B cell (primary cell): ENCODE measurements around the gene ZNF142. TPM values are rescaled to one million over a fixed set of nuclear protein-coding genes. Genes with fewer than 3 reads are reported as not detected.
A peak's percentile ranks its signal among the peaks of the same experiment; 100 is the strongest.

ENCODE experiments used
- ATAC-seq: fragments of 200-7000 bp; cut with Tn5 transposase; one replicate; pipeline ENCODE4 v1.10.0; 2021; ENCODE audit warnings: low read depth, mild to moderate bottlenecking, moderate number of reproducible peaks, moderate library complexity
- CTCF ChIA-PET: fragments of 350-600 bp; sonication (Branson Sonifier 250); formaldehyde crosslinking; loops from one replicate; lab custom pipeline; 2021; ENCODE audit warnings: antibody characterized with exemption, inconsistent platforms; lab: Charles Lee
- POLR2A ChIA-PET: fragments of 350-600 bp; sonication (Branson Sonifier 250); formaldehyde crosslinking; loops from one replicate; lab custom pipeline; 2021; ENCODE audit warnings: antibody characterized with exemption; lab: Charles Lee
- DNase-seq: peaks from one replicate; pipeline ENCODE4 v3.0.0; 2013
- H2AFZ ChIP-seq: 2 replicates; pipeline ENCODE4 v1.6.1; 2012; ENCODE audit warnings: mild to moderate bottlenecking, low read depth, low read length; ENCODE audit not compliant: insufficient read depth, poor library complexity, severe bottlenecking
- H3K27ac ChIP-seq, 2 donors: 1 replicate in 1 of 2; 2 replicates in 1 of 2; pipeline ENCODE4 v1.5.1; 2012 to 2013; ENCODE audit warnings: low read length in 2 of 2, mild to moderate bottlenecking in 2 of 2, moderate library complexity in 1 of 2
- H3K27me3 ChIP-seq, 4 experiments: fragments of 200-600 bp in 1 of 4; sonication (generic) in 1 of 4; replicated peaks in 1 of 4; 1 replicate in 2 of 4; 2 replicates in 2 of 4; pipeline versions ENCODE4 v1.6.1 to v1.7.0; 2013 to 2016; ENCODE audit warnings: low read length in 3 of 4, mild to moderate bottlenecking in 2 of 4, mixed read lengths in 1 of 4, moderate library complexity in 1 of 4; ENCODE audit not compliant: insufficient read depth in 4 of 4, control insufficient read depth in 3 of 4; ENCODE audit errors: control extremely low read depth in 1 of 4
- H3K36me3 ChIP-seq, 2 experiments: replicated peaks in 1 of 2; 1 replicate in 1 of 2; 2 replicates in 1 of 2; pipeline versions ENCODE4 v1.6.1 to v1.7.1; 2013; ENCODE audit warnings: low read length in 1 of 2; ENCODE audit not compliant: insufficient read depth in 2 of 2, control insufficient read depth in 1 of 2; ENCODE audit errors: control extremely low read depth in 1 of 2, extremely low read depth in 1 of 2
- H3K4me1 ChIP-seq, 2 donors: fragments of 200-600 bp in 1 of 2; sonication (generic) in 1 of 2; 1 replicate in 1 of 2; 2 replicates in 1 of 2; pipeline versions ENCODE4 v1.5.1 to v1.6.1; 2013 to 2017; ENCODE audit warnings: low read length in 2 of 2; ENCODE audit not compliant: control insufficient read depth in 2 of 2, insufficient read depth in 2 of 2
- H3K4me2 ChIP-seq: replicated peaks from 2 replicates; pipeline ENCODE3; 2012; ENCODE audit warnings: mild to moderate bottlenecking, low read depth, low read length; ENCODE audit not compliant: poor library complexity, severe bottlenecking
- H3K4me3 ChIP-seq, 5 experiments: fragments of 200-600 bp in 1 of 5; sonication (generic) in 1 of 5; 1 replicate in 3 of 5; 2 replicates in 2 of 5; pipeline versions ENCODE4 v1.5.1 to v1.7.0; 2011 to 2016; ENCODE audit warnings: low read length in 4 of 5, mild to moderate bottlenecking in 4 of 5, low read depth in 2 of 5, control low read depth in 1 of 5, moderate library complexity in 1 of 5; ENCODE audit not compliant: insufficient read depth in 1 of 5; ENCODE audit errors: control extremely low read depth in 1 of 5, extremely low read depth in 1 of 5
- H3K79me2 ChIP-seq: fragments of 200-600 bp; sonication (generic); one replicate; pipeline ENCODE4 v1.6.0; 2016; ENCODE audit warnings: low read length; ENCODE audit not compliant: control insufficient read depth, insufficient read depth
- H3K9ac ChIP-seq: fragments of 200-600 bp; sonication (generic); 2 replicates; pipeline ENCODE4 v1.6.1; 2017; ENCODE audit warnings: mild to moderate bottlenecking, low read length, moderate library complexity
- H3K9me3 ChIP-seq, 3 donors: one replicate each; pipeline versions ENCODE4 v1.6.1 to v1.7.1; 2013; ENCODE audit warnings: low read length in 2 of 3; ENCODE audit not compliant: control insufficient read depth in 2 of 3, insufficient read depth in 1 of 3; ENCODE audit errors: control extremely low read depth in 1 of 3
- H4K20me1 ChIP-seq: 2 replicates; pipeline ENCODE4 v1.6.0; 2012; ENCODE audit warnings: mild to moderate bottlenecking, low read length; ENCODE audit not compliant: insufficient read depth, control insufficient read depth, poor library complexity, severe bottlenecking
- H3K27ac Mint-ChIP-seq: one replicate; pipeline ENCODE4 v1.8.0; 2021; ENCODE audit warnings: mixed read lengths
- H3K27me3 Mint-ChIP-seq: one replicate; pipeline ENCODE4 v1.8.0; 2021; ENCODE audit warnings: mixed read lengths
- H3K4me1 Mint-ChIP-seq: one replicate; pipeline ENCODE4 v1.8.0; 2021; ENCODE audit warnings: mixed read lengths
- H3K4me3 Mint-ChIP-seq: one replicate; pipeline ENCODE4 v1.8.0; 2021; ENCODE audit warnings: mixed read lengths
- H3K9me3 Mint-ChIP-seq: one replicate; pipeline ENCODE4 v1.8.0; 2022; ENCODE audit warnings: mixed read lengths; ENCODE audit not compliant: insufficient read depth
- EZH2 ChIP-seq: IDR thresholded peaks from 2 replicates; pipeline ENCODE4 v1.6.1; 2012; ENCODE audit warnings: borderline replicate concordance, low read depth, mild to moderate bottlenecking, moderate library complexity, low read length; ENCODE audit not compliant: insufficient read depth, poor library complexity, severe bottlenecking
- WGBS: methylation state at CpG from one replicate; pipeline ENCODE4 v1.1.5; 2013; ENCODE audit warnings: missing lambda C conversion rate; ENCODE audit not compliant: insufficient coverage; 5-methylcytosine and 5-hydroxymethylcytosine counted together
- intact Hi-C: fragments of 100-400 bp; cut with micrococcal nuclease; formaldehyde crosslinking; loops from one replicate; pipeline ENCODE4 v1.10.0; 2022
- polyA minus RNA-seq: library from RNA; depleted of rRNA, polyadenylated mRNA; stranded (reverse); fragments of >200 nt; gene quantifications from 2 replicates; pipeline ENCODE4 v1.2.3, GENCODE V29; 2012
- polyA plus RNA-seq: library from polyadenylated mRNA; depleted of rRNA; stranded (reverse); fragments of >200 nt; gene quantifications from 2 replicates; pipeline ENCODE4 v1.2.3, GENCODE V29; 2012
- total RNA-seq, 2 donors: library from RNA; stranded (reverse); fragments of 120-200 nt in 1 of 2; gene quantifications; 1 replicate in 1 of 2; 2 replicates in 1 of 2; pipeline versions ENCODE4 v1.2.3 to v1.2.4, GENCODE V29; 2013 to 2022

ZNF142 gene, protein sequence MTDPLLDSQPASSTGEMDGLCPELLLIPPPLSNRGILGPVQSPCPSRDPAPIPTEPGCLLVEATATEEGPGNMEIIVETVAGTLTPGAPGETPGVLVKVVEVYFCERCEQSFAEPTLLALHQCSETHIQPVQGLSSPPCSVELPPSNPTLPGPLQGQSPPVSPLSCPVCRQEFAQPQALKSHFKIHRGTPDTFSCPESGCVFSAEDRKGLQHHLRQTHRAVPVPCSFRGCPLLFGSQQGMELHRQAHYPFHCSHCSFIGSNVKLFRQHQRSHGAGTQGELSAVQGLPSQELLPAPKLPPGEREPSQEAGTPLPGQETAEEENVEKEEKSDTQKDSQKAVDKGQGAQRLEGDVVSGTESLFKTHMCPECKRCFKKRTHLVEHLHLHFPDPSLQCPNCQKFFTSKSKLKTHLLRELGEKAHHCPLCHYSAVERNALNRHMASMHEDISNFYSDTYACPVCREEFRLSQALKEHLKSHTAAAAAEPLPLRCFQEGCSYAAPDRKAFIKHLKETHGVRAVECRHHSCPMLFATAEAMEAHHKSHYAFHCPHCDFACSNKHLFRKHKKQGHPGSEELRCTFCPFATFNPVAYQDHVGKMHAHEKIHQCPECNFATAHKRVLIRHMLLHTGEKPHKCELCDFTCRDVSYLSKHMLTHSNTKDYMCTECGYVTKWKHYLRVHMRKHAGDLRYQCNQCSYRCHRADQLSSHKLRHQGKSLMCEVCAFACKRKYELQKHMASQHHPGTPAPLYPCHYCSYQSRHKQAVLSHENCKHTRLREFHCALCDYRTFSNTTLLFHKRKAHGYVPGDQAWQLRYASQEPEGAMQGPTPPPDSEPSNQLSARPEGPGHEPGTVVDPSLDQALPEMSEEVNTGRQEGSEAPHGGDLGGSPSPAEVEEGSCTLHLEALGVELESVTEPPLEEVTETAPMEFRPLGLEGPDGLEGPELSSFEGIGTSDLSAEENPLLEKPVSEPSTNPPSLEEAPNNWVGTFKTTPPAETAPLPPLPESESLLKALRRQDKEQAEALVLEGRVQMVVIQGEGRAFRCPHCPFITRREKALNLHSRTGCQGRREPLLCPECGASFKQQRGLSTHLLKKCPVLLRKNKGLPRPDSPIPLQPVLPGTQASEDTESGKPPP (N-terminal part only)
- total RNA-seq, result 51.1 and 56.1 TPM in 2 replicates
- total RNA-seq (2013), result 12.2 TPM
- 23.5 and 26.7 TPM in 2 replicates for polyA plus RNA-seq
- 42.6 and 52.4 TPM in 2 replicates for polyA minus RNA-seq

DNA sequence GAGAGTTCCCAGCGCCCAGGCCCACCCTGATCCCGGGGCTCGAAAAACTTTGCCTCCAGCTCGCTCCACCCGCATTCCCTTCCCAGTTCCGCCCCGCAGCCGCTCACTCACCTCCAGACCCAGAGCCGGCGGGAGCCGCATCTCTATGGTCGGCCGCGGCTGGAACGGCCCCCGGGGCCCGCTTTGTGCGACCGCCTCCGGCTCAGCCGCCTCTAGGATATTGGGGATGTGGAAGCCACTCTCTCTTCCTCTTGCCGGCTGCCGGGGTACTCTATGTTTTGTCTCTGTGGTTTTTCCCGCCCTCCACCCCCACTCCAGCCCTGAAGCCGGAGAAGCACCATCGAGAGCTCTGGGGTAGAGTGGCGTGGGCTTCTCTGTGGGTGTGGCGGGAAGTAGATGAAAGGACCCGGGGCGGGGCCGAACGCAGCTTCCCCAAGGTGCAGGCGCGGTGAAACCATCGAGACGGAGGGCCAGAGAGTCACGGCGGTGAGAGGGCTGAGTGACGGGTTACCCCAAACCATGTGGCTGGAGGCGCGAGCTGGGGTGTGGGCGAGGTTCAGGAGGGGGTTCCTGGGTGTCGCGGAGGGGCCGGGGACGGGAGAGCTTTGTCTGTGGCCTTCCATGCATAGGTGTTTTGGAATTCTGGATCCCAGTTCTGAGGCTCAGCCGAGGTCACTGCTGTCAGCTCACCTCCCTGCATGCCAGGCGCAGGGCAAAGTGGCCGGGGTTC is at the start of gene ZNF142, which contains the start of gene BCS1L:
ZNF142 (minus strand) TSS at position 366 of the 730 bp plus-strand sequence. CDS start 3,194 bp downstream, outside the sequence.
BCS1L (plus strand) TSS at position 426 of the 730 bp plus-strand sequence. CDS start 1,305 bp downstream, outside the sequence.
- ATAC-seq (peak; percentile 97), DNase-seq (peak; percentile 91)
- peaks cover 12 to 16% of the 10 kb centered on the region in 2 donors for H3K4me1 ChIP-seq
- peaks cover 0 to 57% of the 10 kb centered on the region in 2 experiments for H3K36me3 ChIP-seq
- Mint-ChIP-seq H3K27me3 (no peaks in the 10 kb centered on the region), H3K9me3 (no peaks in the 10 kb centered on the region), H3K27ac (peak within 1 kb of the TSS; percentile 95), H3K4me1 (peaks cover 28% of the 10 kb centered on the region), H3K4me3 (peak within 1 kb of the TSS; percentile 99)
- H3K4me3 ChIP-seq, result peak within 1 kb of the TSS; percentile 65 to 93 (median 81)
- H4K20me1 ChIP-seq, result peaks cover 7% of the 10 kb centered on the region
- peak within 1 kb of the TSS; percentile 84 for H3K4me2 ChIP-seq
- POLR2A ChIA-PET, result interaction anchor here (0.6 to 2.7 kb wide), 7 partner anchors 12 to 279 kb away, joined by 3 to 19 read pairs (median 5); partner anchors contain the start of genes RNF25, STK36 and TTLL4
- H2AFZ ChIP-seq, result peak within 1 kb of the TSS; percentile 98
- H3K9ac ChIP-seq, result peak within 1 kb of the TSS; percentile 90
- H3K79me2 ChIP-seq, result peaks cover 50% of the 10 kb centered on the region
- H3K27me3 ChIP-seq, result no peaks in the 10 kb centered on the region
- CTCF ChIA-PET, result interaction anchor here (0.5 to 6.3 kb wide), 20 partner anchors 10 to 732 kb away, joined by 3 to 39 read pairs (median 4); partner anchors contain the start of genes RNF25, STK36, TMBIM1 and TTLL4
- no peaks in the 10 kb centered on the region for H3K9me3 ChIP-seq
- TF ChIP-seq EZH2, result no peak
- intact Hi-C loops, result loop anchor here (1.0 to 5.0 kb wide), 6 partner anchors 13 to 729 kb away; partner anchors contain the start of genes AAMP, CNOT9, PNKD and RNF25
- WGBS, result under 1% methylated on average over 46 of the region's 49 CpGs
- peak within 1 kb of the TSS; percentile 46 to 77 for H3K27ac ChIP-seq
